Endodermal cell (in vitro differentiated cells): Measurements from ENCODE around the gene TRABD. TPM values are rescaled to one million over a fixed set of nuclear protein-coding genes. Genes with fewer than 3 reads are reported as not detected.

Experiments used
- DNase-seq: peaks from one replicate; pipeline ENCODE4 v3.0.0-alpha.2; 2017
- H3K27ac ChIP-seq: 2 replicates; pipeline ENCODE4 v1.5.1; 2013; ENCODE audit warnings: mild to moderate bottlenecking, low read depth, low read length, moderate library complexity
- H3K27me3 ChIP-seq: 2 replicates; pipeline ENCODE4 v1.6.1; 2013; ENCODE audit warnings: mild to moderate bottlenecking, low read length, moderate library complexity; ENCODE audit not compliant: insufficient read depth, control insufficient read depth, poor library complexity, severe bottlenecking
- H3K36me3 ChIP-seq: 2 replicates; pipeline ENCODE4 v1.7.0; 2013; ENCODE audit warnings: mild to moderate bottlenecking, low read length, moderate library complexity; ENCODE audit not compliant: control insufficient read depth, insufficient read depth
- H3K4me1 ChIP-seq: one replicate; pipeline ENCODE4 v1.7.0; 2013; ENCODE audit warnings: low read length; ENCODE audit not compliant: control insufficient read depth, insufficient read depth
- H3K4me3 ChIP-seq: 2 replicates; pipeline ENCODE4 v1.5.1; 2013; ENCODE audit warnings: mild to moderate bottlenecking, low read length, moderate library complexity
- H3K9ac ChIP-seq: 2 replicates; pipeline ENCODE4 v1.6.1; 2013; ENCODE audit warnings: mild to moderate bottlenecking, low read length, moderate library complexity; ENCODE audit not compliant: poor library complexity, severe bottlenecking; ENCODE audit errors: extremely low read depth
- H3K9me3 ChIP-seq: 2 replicates; pipeline ENCODE4 v1.6.1; 2013; ENCODE audit warnings: mild to moderate bottlenecking, low read length, moderate library complexity; ENCODE audit not compliant: control insufficient read depth
- H3K27ac Mint-ChIP-seq: 2 replicates; pipeline ENCODE4 v1.8.0; 2020; ENCODE audit warnings: mixed read lengths
- H3K27me3 Mint-ChIP-seq: 2 replicates; pipeline ENCODE4 v1.8.0; 2021; ENCODE audit warnings: mild to moderate bottlenecking, mixed read lengths; ENCODE audit not compliant: insufficient read depth
- H3K36me3 Mint-ChIP-seq: 2 replicates; pipeline ENCODE4 v1.8.0; 2020; ENCODE audit warnings: low read depth, mixed read lengths
- H3K4me1 Mint-ChIP-seq: 2 replicates; pipeline ENCODE4 v1.8.0; 2020; ENCODE audit warnings: mixed read lengths
- H3K4me3 Mint-ChIP-seq: 2 replicates; pipeline ENCODE4 v1.8.0; 2020; ENCODE audit warnings: mild to moderate bottlenecking, moderate library complexity, mixed read lengths
- H3K9me3 Mint-ChIP-seq: 2 replicates; pipeline ENCODE4 v1.8.0; 2020; ENCODE audit warnings: mild to moderate bottlenecking, mixed read lengths
- WGBS, 2 experiments: methylation state at CpG; one replicate each; pipeline versions ENCODE4 v1.1.5 to v1.1.7; 2013; ENCODE audit warnings: missing lambda C conversion rate in 2 of 2, mixed read lengths in 1 of 2; ENCODE audit not compliant: insufficient coverage in 1 of 2, insufficient read length in 1 of 2; 5-methylcytosine and 5-hydroxymethylcytosine counted together
- total RNA-seq, 2 donors: library from RNA; stranded (reverse); fragmentation: NEBNext Ultra II Directional in 1 of 2; extraction: Animal tissue kit (Norgen Biotek cat#: 25700) in 1 of 2; gene quantifications; 2 replicates in 1 of 2; 3 replicates in 1 of 2; pipeline ENCODE4 v1.2.1, GENCODE V29; 2021
- TF ChIP-seq, protein P1 (sequence below): fragments of 200-600 bp; sonication (generic); conservative IDR thresholded peaks from 2 replicates; pipeline ENCODE4 v1.5.0; 2021; ENCODE audit warnings: antibody characterized with exemption, mild to moderate bottlenecking

TRABD gene
- total RNA-seq, 2 donors from 2014 or later, result 49.6 to 56.4 TPM

DNA sequence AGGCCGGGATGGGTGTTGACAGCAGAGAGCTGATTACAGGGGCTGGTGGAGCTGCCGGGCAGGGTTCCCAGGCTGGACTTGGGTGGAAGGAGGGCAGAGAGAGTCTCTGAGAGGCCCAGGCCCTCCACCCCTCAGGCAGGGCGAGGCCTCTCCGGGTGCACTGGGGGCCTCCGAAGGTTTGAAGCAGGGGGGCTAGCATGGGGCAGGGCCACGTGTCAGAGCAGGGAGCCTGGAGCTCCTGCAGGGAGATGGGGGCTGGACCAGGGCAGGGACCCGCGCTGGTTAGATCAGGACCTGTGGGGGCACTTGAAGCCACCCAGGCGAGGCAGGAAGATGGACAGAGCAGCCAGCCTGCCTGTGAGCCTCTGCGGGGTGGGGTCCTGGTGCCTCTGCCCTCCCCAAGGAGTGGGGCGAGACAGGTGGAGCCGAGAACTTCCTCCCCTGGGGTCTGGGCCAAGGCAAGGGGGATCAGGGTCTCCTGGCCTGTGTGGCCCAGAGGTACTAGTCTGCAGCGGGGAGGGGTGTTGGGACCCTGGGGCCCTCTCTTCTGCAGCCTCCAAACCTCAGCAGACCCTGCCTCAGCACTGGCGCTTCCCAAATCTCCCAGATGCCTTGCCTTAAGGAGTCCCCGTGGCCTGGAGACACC, 14.3 kb upstream of the TRABD start:
- Histone ChIP-seq H3K9me3 (no peaks in the 10 kb centered on the region), H3K27ac (no peak overlapping the region), H3K4me1 (no peaks in the 10 kb centered on the region), H3K4me3 (peak overlapping the region; percentile 69), H3K9ac (no peak overlapping the region), H3K27me3 (peaks cover 25% of the 10 kb centered on the region), H3K36me3 (no peaks in the 10 kb centered on the region)
- TF ChIP-seq, protein P1, sequence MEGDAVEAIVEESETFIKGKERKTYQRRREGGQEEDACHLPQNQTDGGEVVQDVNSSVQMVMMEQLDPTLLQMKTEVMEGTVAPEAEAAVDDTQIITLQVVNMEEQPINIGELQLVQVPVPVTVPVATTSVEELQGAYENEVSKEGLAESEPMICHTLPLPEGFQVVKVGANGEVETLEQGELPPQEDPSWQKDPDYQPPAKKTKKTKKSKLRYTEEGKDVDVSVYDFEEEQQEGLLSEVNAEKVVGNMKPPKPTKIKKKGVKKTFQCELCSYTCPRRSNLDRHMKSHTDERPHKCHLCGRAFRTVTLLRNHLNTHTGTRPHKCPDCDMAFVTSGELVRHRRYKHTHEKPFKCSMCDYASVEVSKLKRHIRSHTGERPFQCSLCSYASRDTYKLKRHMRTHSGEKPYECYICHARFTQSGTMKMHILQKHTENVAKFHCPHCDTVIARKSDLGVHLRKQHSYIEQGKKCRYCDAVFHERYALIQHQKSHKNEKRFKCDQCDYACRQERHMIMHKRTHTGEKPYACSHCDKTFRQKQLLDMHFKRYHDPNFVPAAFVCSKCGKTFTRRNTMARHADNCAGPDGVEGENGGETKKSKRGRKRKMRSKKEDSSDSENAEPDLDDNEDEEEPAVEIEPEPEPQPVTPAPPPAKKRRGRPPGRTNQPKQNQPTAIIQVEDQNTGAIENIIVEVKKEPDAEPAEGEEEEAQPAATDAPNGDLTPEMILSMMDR, result no peak
- 68 to 86% methylated on average over 9 to 15 of the region's 15 CpGs for WGBS, 2 experiments
- Mint-ChIP-seq H3K4me3 (peak overlapping the region; percentile 75), H3K27ac (peak overlapping the region; percentile 52), H3K4me1 (no peaks in the 10 kb centered on the region), H3K27me3 (peaks cover 34% of the 10 kb centered on the region), H3K9me3 (peaks cover 3% of the 10 kb centered on the region), H3K36me3 (no peaks in the 10 kb centered on the region)
- DNase-seq, result no peak

DNA sequence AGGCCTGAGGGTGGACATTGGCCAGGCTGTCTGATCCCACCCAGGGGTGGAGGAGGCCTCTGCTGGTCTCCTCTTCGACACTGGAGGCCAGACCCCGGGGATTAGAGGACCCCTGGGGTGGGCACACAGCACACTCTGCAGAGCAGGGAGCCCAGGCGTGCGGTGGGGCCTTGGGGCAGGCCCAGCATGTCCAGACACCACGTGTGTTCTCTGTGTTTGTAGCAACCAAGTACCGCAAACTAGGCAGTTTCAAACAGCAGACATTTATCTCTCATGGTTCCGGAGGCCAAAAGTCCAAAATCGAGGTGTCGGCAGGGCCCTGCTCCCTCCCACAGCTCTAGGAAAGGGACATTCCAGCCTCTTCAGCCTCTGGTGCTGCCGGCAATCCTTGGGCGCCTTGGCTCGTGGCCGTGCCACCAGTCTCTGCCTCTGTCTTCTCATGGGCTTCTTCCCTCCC, 13.7 kb upstream of the TRABD start:
- Mint-ChIP-seq H3K4me1 (no peaks in the 10 kb centered on the region), H3K36me3 (peaks cover 1% of the 10 kb centered on the region), H3K27me3 (peaks cover 32% of the 10 kb centered on the region)

DNA sequence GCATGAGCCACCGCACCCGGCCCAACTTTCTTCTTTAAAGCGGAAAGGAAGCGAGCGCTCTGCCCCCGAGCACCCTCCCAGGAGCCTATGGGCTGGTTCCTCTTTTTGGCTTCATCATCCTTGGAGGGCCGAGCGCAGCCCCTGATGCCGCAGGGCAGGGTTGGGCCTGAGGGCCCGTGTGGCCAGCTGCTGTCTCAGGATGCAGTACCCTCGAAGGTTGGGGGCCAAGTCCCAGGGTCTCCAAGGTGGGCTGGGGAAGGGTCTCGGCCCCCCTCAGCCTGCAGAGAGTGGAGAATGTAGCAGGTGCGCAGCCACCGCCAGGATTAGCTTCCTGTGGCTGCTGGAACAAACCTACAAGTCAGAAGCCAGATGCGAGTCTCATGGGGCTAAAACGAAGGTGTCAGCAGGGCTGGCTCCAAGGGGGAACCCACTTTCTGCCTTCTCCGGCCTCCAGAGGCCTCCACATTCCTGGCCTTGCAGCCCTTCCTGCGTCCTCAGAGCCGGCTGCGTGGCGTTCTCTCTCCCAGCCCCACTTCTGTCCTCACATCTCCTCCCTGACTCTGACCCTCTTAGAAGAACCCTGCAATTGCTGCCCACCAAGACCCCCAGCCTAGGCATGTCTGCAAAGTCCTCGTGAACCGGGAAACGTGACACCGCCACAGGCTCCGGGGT, 12.3 kb upstream of the TRABD start:
- H3K27me3 ChIP-seq, result peaks cover 17% of the 10 kb centered on the region

More for the DNA sequence above, 13.7 kb upstream of the TRABD start:
- TF ChIP-seq, protein P1, result no peak
- Mint-ChIP-seq H3K27ac (no peak overlapping the region), H3K9me3 (no peaks in the 10 kb centered on the region), H3K4me3 (peak overlapping the region; percentile 75)
- 87 to 88% methylated on average over 11 to 13 of the region's 13 CpGs for WGBS, 2 experiments
- no peak for DNase-seq
- Histone ChIP-seq H3K9me3 (no peaks in the 10 kb centered on the region), H3K9ac (no peak overlapping the region), H3K4me1 (no peaks in the 10 kb centered on the region), H3K27ac (no peak overlapping the region), H3K4me3 (no peak overlapping the region), H3K27me3 (peaks cover 25% of the 10 kb centered on the region), H3K36me3 (no peaks in the 10 kb centered on the region)

More for the DNA sequence above, 12.3 kb upstream of the TRABD start:
- Mint-ChIP-seq H3K27ac (no peak overlapping the region), H3K4me3 (no peak overlapping the region), H3K27me3 (peaks cover 18% of the 10 kb centered on the region), H3K9me3 (no peaks in the 10 kb centered on the region), H3K36me3 (peaks cover 6% of the 10 kb centered on the region), H3K4me1 (no peaks in the 10 kb centered on the region)
- H3K36me3 ChIP-seq, result no peaks in the 10 kb centered on the region
- H3K9ac ChIP-seq, result no peak overlapping the region
- TF ChIP-seq, protein P1, result no peak
- no peak for DNase-seq
- no peaks in the 10 kb centered on the region for H3K9me3 ChIP-seq
- 92 to 95% methylated on average over 23 to 26 of the region's 26 CpGs for WGBS, 2 experiments
- H3K4me1 ChIP-seq, result no peaks in the 10 kb centered on the region
- H3K4me3 ChIP-seq, result no peak overlapping the region
- H3K27ac ChIP-seq, result no peak overlapping the region
